Psoas muscle (tissue), 8 donors: ENCODE data around the gene RIMBP2. TPM values are rescaled to one million over a fixed set of nuclear protein-coding genes. Genes with fewer than 3 reads are reported as not detected.
"Not testable (repeated sequence)": the region's sequence is repeated elsewhere in the genome, so short reads cannot be mapped to it uniquely, and the experiment has no call there.

Experiments
- ATAC-seq, 4 donors: fragments of 200-7000 bp; cut with Tn5 transposase; one replicate each; pipeline ENCODE4 v1.9.1; 2020; ENCODE audit warnings: moderate library complexity in 3 of 4, mild to moderate bottlenecking in 2 of 4
- DNase-seq, 2 donors: peaks; one replicate each; pipeline ENCODE4 v3.0.0-alpha.2; 2020
- H3K27ac ChIP-seq: fragments of 200-600 bp; one replicate; pipeline ENCODE4 v1.8.0; 2022
- H3K27me3 ChIP-seq, 3 donors: fragments of 200-600 bp in 1 of 3; one replicate each; pipeline versions ENCODE4 v1.6.1 to v1.8.0; 2013 to 2022; ENCODE audit warnings: low read length in 2 of 3, mild to moderate bottlenecking in 2 of 3, moderate library complexity in 1 of 3; ENCODE audit not compliant: insufficient read depth in 3 of 3
- H3K36me3 ChIP-seq, 2 donors: fragments of 200-600 bp in 1 of 2; one replicate each; pipeline versions ENCODE4 v1.6.1 to v1.8.0; 2013 to 2022; ENCODE audit warnings: low read depth in 1 of 2, mild to moderate bottlenecking in 1 of 2, moderate library complexity in 1 of 2; ENCODE audit not compliant: insufficient read depth in 1 of 2
- H3K4me1 ChIP-seq: fragments of 200-600 bp; one replicate; pipeline ENCODE4 v1.8.0; 2022
- H3K4me3 ChIP-seq: fragments of 200-600 bp; one replicate; pipeline ENCODE4 v1.8.0; 2022; ENCODE audit warnings: mild to moderate bottlenecking
- H3K9me3 ChIP-seq: fragments of 200-600 bp; one replicate; pipeline ENCODE4 v1.8.0; 2022
- WGBS, 3 donors: extraction: QIAGEN DNeasy Blood & Tissue Kit; methylation state at CpG; one replicate each; pipeline versions ENCODE4 v1.1.6 to v1.1.7; 2013; 5-methylcytosine and 5-hydroxymethylcytosine counted together
- intact Hi-C, 2 donors: fragments of 100-400 bp; cut with DNase I; formaldehyde crosslinking; loops; one replicate each; pipeline versions ENCODE4 v1.11.0 to v1.14.2; 2022
- polyA plus RNA-seq, 3 donors: library from polyadenylated mRNA; stranded (reverse); fragments of 200-250 nt; gene quantifications; one replicate each; pipeline ENCODE4 v1.2.3, GENCODE V29; 2013
- total RNA-seq, 4 donors: library from RNA; stranded (reverse); fragmentation: NEBNext Ultra II Directional in 2 of 4; extraction: Animal tissue kit (Norgen Biotek cat#: 25700) in 2 of 4; gene quantifications; one replicate each; pipeline versions ENCODE4 v1.2.1 to v1.2.4, GENCODE V29; 2021 to 2023
- TF ChIP-seq, protein P1 (sequence below): fragments of 200-600 bp; IDR thresholded peaks from one replicate; pipeline ENCODE4 v1.8.0; 2022; ENCODE audit warnings: antibody characterized with exemption
- donor health status: healthy with polysubstance abuse.
- donor health status: DM: no; HTN: no; CAD: no; lungs with moderate emphysema.
- donor health status: Bipolar disorder and iron deficiency.
- donor health status: healthy.
- donor health status: DM: yes; HTN: yes; CAD: no.
- donor health status: DM: no; HTN: no; CAD: no.
- donor health status: DM: no; HTN: no; CAD: no.
- donor health status: DM: yes; HTN: yes; CAD: no.

RIMBP2 gene
- total and polyA plus RNA-seq, 7 donors, result 0.05 to 1.2 (median 0.21) TPM

- intact Hi-C loops, result no loop called here
- WGBS, 3 donors, result 75 to 86% (median 83%) methylated on average over 10 of the region's 10 CpGs
- ATAC-seq (no peak), DNase-seq (no peak)
- Histone ChIP-seq H3K27ac (no peak overlapping the region), H3K36me3 (no peaks in the 10 kb centered on the region), H3K9me3 (no peaks in the 10 kb centered on the region), H3K4me1 (no peaks in the 10 kb centered on the region), H3K4me3 (no peak overlapping the region), H3K27me3 (peaks cover 0 to 9% (median 0%) of the 10 kb centered on the region in 3 donors)
- TF ChIP-seq, protein P1, sequence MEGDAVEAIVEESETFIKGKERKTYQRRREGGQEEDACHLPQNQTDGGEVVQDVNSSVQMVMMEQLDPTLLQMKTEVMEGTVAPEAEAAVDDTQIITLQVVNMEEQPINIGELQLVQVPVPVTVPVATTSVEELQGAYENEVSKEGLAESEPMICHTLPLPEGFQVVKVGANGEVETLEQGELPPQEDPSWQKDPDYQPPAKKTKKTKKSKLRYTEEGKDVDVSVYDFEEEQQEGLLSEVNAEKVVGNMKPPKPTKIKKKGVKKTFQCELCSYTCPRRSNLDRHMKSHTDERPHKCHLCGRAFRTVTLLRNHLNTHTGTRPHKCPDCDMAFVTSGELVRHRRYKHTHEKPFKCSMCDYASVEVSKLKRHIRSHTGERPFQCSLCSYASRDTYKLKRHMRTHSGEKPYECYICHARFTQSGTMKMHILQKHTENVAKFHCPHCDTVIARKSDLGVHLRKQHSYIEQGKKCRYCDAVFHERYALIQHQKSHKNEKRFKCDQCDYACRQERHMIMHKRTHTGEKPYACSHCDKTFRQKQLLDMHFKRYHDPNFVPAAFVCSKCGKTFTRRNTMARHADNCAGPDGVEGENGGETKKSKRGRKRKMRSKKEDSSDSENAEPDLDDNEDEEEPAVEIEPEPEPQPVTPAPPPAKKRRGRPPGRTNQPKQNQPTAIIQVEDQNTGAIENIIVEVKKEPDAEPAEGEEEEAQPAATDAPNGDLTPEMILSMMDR, result no peak
Observed at GRCh38 chr12:130739571-130739970, 23.5 kb upstream of the RIMBP2 start.

DNA sequence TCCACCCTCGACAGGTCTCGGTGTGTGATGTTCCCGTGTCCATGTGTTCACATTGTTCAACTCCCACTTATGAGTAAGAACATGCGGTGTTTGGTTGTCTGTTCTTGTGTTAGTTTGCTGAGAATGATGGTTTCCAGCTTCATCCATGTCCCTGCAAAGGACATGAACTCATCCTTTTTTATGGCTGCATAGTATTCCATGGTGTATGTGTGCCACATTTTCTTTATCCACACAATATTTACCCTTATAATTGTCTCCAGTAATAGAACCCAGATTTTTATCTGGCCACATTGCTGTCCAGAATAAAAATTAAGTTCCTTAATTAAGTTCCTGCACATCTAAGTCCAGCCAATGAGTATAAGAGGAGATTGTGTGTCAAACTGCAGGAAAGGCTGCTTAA is 22.3 kb upstream of the RIMBP2 start:
- ATAC-seq, DNase-seq, H3K27ac ChIP-seq, H3K9me3 ChIP-seq, H3K36me3 ChIP-seq, H3K4me3 ChIP-seq, H3K27me3 ChIP-seq, intact Hi-C loops, H3K4me1 ChIP-seq: not testable (repeated sequence)
- WGBS, 3 donors, result 95 to 98% (median 97%) methylated on average over 4 of the region's 4 CpGs

- no peaks in the 10 kb centered on the region for H3K9me3 ChIP-seq
- peaks cover 0 to 9% (median 0%) of the 10 kb centered on the region in 3 donors for H3K27me3 ChIP-seq
- whole genome bisulfite sequencing, 3 donors, result 48 to 56% (median 53%) methylated on average over 14 of the region's 14 CpGs
- DNase-seq, result no peak
- no peaks in the 10 kb centered on the region for H3K4me1 ChIP-seq
- intact Hi-C loops, result no loop called here
- H3K27ac ChIP-seq, result no peak overlapping the region
- no peak overlapping the region for H3K4me3 ChIP-seq
- ATAC-seq, result no peak
- TF ChIP-seq, protein P1, result no peak
- H3K36me3 ChIP-seq, result no peaks in the 10 kb centered on the region
Observed at GRCh38 chr12:130737731-130738130, 21.6 kb upstream of the RIMBP2 start.

DNA sequence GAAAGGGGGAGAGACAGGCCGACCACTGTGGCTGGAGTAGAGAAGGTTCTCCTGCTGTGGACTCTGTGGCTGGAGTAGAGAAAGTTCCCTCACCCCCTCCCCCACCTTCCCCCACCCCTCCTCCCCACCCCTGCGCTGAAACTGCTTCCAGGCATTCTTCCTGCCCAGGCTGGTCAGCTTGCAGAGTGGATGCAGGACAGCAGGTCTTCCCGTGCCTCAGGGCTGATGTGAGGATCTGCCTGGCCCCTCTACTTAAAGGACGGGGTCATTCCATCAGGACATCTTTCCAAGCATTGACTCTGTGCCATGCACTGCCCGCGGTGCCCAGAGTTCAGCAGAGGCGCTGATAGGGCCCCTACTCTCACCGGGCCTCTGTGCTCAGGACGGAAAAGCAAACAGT is 13.2 kb upstream of the RIMBP2 start:
- peaks cover 0 to 2% (median 0%) of the 10 kb centered on the region in 3 donors for H3K27me3 ChIP-seq
- no peak overlapping the region for H3K4me3 ChIP-seq
- no peaks in the 10 kb centered on the region for H3K4me1 ChIP-seq
- DNase-seq (no peak), ATAC-seq (no peak)
- intact Hi-C loops, result no loop called here
- WGBS, 3 donors, result 51 to 53% (median 52%) methylated on average over 8 to 9 of the region's 9 CpGs
- H3K36me3 ChIP-seq, result no peaks in the 10 kb centered on the region
- no peaks in the 10 kb centered on the region for H3K9me3 ChIP-seq
- TF ChIP-seq, protein P1, result no peak
- H3K27ac ChIP-seq, result no peak overlapping the region

DNA sequence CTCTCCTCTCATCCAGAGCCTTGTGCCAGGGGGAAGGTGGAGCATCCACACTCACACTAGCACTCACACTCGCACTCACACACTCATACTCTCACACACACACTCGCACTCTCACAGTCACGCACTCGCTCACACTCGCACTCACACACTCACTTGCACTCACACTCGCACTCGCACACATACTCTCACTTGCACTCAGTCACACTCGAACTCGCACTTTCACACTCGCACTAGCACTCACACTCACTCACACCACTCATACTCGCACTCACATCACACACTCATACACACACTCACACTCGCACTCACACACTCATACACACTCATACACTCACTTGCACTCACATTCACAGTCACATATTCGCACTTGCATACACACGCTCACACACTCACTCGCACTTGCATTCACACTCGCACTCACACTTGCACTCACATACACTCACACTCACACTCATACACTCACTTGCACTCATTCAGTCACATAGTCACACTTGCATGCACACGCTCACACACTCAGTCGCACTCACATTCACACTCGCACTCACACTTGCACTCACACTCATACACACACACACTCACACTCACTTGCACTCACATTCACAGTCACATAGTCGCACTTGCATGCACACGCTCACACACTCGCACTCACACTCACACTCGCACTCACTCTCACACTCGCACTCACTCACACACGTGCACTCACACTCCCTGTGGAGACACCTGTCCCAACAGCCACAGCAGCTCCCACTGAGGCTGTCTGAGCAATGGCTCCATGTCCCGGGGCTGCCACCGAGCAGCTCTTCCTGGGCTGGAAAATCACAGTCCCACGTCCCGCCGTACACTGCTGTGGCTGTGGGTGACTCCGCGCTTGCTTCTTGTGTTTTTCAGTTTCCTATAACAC is 12.3 kb upstream of the RIMBP2 start:
- H3K4me3 ChIP-seq, result no peak overlapping the region
- ATAC-seq (no peak), DNase-seq (no peak)
- no peaks in the 10 kb centered on the region for H3K4me1 ChIP-seq
- WGBS, 3 donors, result 88 to 93% (median 92%) methylated on average over 32 of the region's 32 CpGs
- TF ChIP-seq, protein P1, result no peak
- intact Hi-C loops, result no loop called here
- no peak overlapping the region for H3K27ac ChIP-seq
- no peaks in the 10 kb centered on the region for H3K9me3 ChIP-seq
- H3K36me3 ChIP-seq, result no peaks in the 10 kb centered on the region
- peaks cover 0 to 2% (median 0%) of the 10 kb centered on the region in 3 donors for H3K27me3 ChIP-seq
